Measurements from ENCODE around the gene SYPL1.
A peak's percentile ranks its signal among the peaks of the same experiment; 100 is the strongest.

SYPL1 gene

DNA sequence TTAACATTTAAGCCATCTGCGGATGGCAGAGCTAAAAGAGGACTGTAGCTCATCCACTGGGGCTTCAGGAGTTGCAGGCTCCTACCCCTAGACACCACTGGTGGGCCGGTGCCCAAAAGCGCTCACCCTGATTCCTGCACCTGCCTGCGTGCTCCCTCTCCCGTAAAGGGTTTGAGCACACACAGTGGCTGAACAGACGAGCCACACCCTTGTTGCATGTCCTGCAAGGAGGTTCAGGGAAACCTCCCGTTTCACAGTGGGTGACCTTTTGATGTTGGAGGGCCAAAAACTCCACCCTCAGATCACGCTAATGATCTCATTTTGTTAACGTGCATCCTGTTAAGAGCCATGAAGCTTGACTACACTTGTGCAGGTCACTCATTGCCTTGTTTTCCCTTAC is 37.9 kb downstream of the SYPL1 start:
- no peaks in the 10 kb centered on the region for H3K36me3 ChIP-seq (ENCODE audit: insufficient read depth, low read length)
- no peaks in the 10 kb centered on the region for H4K20me1 ChIP-seq (ENCODE audit: insufficient read depth, low read length)
- no peak overlapping the region for H3K4me3 ChIP-seq (ENCODE audit: low read depth in 1 of 2, low read length in 2 of 2)
- TF ChIP-seq, protein P1, sequence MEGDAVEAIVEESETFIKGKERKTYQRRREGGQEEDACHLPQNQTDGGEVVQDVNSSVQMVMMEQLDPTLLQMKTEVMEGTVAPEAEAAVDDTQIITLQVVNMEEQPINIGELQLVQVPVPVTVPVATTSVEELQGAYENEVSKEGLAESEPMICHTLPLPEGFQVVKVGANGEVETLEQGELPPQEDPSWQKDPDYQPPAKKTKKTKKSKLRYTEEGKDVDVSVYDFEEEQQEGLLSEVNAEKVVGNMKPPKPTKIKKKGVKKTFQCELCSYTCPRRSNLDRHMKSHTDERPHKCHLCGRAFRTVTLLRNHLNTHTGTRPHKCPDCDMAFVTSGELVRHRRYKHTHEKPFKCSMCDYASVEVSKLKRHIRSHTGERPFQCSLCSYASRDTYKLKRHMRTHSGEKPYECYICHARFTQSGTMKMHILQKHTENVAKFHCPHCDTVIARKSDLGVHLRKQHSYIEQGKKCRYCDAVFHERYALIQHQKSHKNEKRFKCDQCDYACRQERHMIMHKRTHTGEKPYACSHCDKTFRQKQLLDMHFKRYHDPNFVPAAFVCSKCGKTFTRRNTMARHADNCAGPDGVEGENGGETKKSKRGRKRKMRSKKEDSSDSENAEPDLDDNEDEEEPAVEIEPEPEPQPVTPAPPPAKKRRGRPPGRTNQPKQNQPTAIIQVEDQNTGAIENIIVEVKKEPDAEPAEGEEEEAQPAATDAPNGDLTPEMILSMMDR (IDR thresholded peaks at IDR 0.05; ENCODE audit: borderline replicate concordance, extremely low read depth, low read length, poor library complexity, severe bottlenecking) = no peak
- no peak for TF ChIP-seq EZH2 (IDR thresholded peaks at IDR 0.05; ENCODE audit: borderline replicate concordance, low read depth, low read length, severe bottlenecking)
- H3K27me3 ChIP-seq (ENCODE audit: insufficient read depth, low read length, poor library complexity) = no peaks in the 10 kb centered on the region
- DNase-seq = no peak
- no peak overlapping the region for H3K9ac ChIP-seq (ENCODE audit: low read depth, low read length)
- peaks cover 54% of the 10 kb centered on the region for H3K4me1 ChIP-seq (ENCODE audit: insufficient read depth, low read length)
- ATAC-seq (ENCODE audit: insufficient read depth, low read depth) = no peak
- no peaks in the 10 kb centered on the region for H3K79me2 ChIP-seq (ENCODE audit: insufficient read depth, low read length)
- peak overlapping the region; percentile 35; the same call in 1 of the 2 replicates for H2AFZ ChIP-seq (ENCODE audit: low read depth, low read length)
- peak overlapping the region; percentile 100 for H3K27ac ChIP-seq (ENCODE audit: low read length)
- H3K4me2 ChIP-seq (ENCODE audit: insufficient read depth, low read length) = no peak overlapping the region
- H3K9me3 ChIP-seq (ENCODE audit: insufficient read depth, low read length, severe bottlenecking) = no peaks in the 10 kb centered on the region

DNA sequence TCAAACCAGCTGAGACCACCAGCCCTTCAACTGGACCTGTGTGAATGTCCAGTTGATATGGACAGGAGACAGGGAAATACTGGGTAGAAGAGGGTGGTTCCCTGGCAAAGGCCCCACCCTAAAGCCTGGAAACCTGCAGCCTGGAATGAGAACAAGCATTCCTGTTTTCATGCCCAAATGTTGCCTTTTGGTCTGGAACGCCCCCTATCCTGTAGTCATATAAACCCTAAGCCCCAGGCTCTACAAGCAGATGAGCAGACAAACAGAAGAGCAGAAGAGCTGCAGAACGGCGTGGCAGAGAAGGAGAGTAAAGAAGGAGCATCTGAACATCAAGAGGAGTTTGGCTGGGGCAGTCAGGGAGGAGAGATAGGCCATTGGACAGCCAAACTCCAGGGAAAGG is 38.4 kb downstream of the SYPL1 start:
- TF ChIP-seq, protein P1 (IDR thresholded peaks at IDR 0.05; ENCODE audit: borderline replicate concordance, extremely low read depth, low read length, poor library complexity, severe bottlenecking) = no peak
- TF ChIP-seq EZH2 (IDR thresholded peaks at IDR 0.05; ENCODE audit: borderline replicate concordance, low read depth, low read length, severe bottlenecking) = no peak
- H3K9me3 ChIP-seq (ENCODE audit: insufficient read depth, low read length, severe bottlenecking) = no peaks in the 10 kb centered on the region
- ATAC-seq (ENCODE audit: insufficient read depth, low read depth) (no peak), DNase-seq (no peak)
- H3K27me3 ChIP-seq (ENCODE audit: insufficient read depth, low read length, poor library complexity) = no peaks in the 10 kb centered on the region
- H3K9ac ChIP-seq (ENCODE audit: low read depth, low read length) = no peak overlapping the region
- H3K4me2 ChIP-seq (ENCODE audit: insufficient read depth, low read length) = no peak overlapping the region
- H4K20me1 ChIP-seq (ENCODE audit: insufficient read depth, low read length) = no peaks in the 10 kb centered on the region
- no peaks in the 10 kb centered on the region for H3K36me3 ChIP-seq (ENCODE audit: insufficient read depth, low read length)
- H3K79me2 ChIP-seq (ENCODE audit: insufficient read depth, low read length) = no peaks in the 10 kb centered on the region
- peak overlapping the region; percentile 32; the same call in 1 of the 2 replicates for H2AFZ ChIP-seq (ENCODE audit: low read depth, low read length)
- H3K4me3 ChIP-seq (ENCODE audit: low read depth in 1 of 2, low read length in 2 of 2) = no peak overlapping the region
- peaks cover 58% of the 10 kb centered on the region for H3K4me1 ChIP-seq (ENCODE audit: insufficient read depth, low read length)
- peak overlapping the region; percentile 100 for H3K27ac ChIP-seq (ENCODE audit: low read length)

DNA sequence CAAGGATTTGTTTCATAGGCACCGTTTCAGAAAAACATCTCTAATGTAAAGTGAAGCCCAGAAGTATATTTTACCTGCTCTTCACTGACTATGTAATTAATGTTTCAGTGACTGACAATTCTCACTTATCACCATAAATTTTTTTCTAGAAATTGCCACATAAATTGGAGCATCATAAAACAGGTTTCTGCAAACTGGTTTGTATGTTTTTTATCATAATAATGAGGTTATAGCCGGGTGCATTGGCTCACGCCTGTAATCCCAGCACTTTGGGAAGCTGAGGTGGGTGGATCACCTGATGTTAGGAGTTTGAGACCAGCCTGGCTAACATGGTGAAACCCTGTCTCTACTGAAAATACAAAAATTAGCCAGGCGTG is 39.4 kb downstream of the SYPL1 start:
- H3K27me3 ChIP-seq (ENCODE audit: insufficient read depth, low read length, poor library complexity) = no peaks in the 10 kb centered on the region
- H3K79me2 ChIP-seq (ENCODE audit: insufficient read depth, low read length) = no peaks in the 10 kb centered on the region
- peak overlapping the region; percentile 70 for H2AFZ ChIP-seq (ENCODE audit: low read depth, low read length)
- H3K4me2 ChIP-seq (ENCODE audit: insufficient read depth, low read length) = peak overlapping the region; percentile 72; the same call in 1 of the 2 replicates
- H3K9ac ChIP-seq (ENCODE audit: low read depth, low read length) = peak overlapping the region; percentile 62
- H3K4me3 ChIP-seq (ENCODE audit: low read depth in 1 of 2, low read length in 2 of 2) = no peak overlapping the region
- ATAC-seq (ENCODE audit: insufficient read depth, low read depth) = no peak
- H4K20me1 ChIP-seq (ENCODE audit: insufficient read depth, low read length) = no peaks in the 10 kb centered on the region
- H3K27ac ChIP-seq (ENCODE audit: low read length) = peak overlapping the region; percentile 100
- no peaks in the 10 kb centered on the region for H3K9me3 ChIP-seq (ENCODE audit: insufficient read depth, low read length, severe bottlenecking)
- peaks cover 65% of the 10 kb centered on the region for H3K4me1 ChIP-seq (ENCODE audit: insufficient read depth, low read length)
- H3K36me3 ChIP-seq (ENCODE audit: insufficient read depth, low read length) = no peaks in the 10 kb centered on the region
- no peak for DNase-seq
- no peak for TF ChIP-seq EZH2 (IDR thresholded peaks at IDR 0.05; ENCODE audit: borderline replicate concordance, low read depth, low read length, severe bottlenecking)
- TF ChIP-seq, protein P1 (IDR thresholded peaks at IDR 0.05; ENCODE audit: borderline replicate concordance, extremely low read depth, low read length, poor library complexity, severe bottlenecking) = no peak
